GM13977 (cell line): ENCODE data around the gene UCHL1.

Source experiments
- DNase-seq: peaks from one replicate; pipeline ENCODE4 v3.0.0; 2012; ENCODE audit warnings: low spot score
- CTCF ChIP-seq: IDR thresholded peaks from 2 replicates; pipeline ENCODE4 v1.5.1; 2012; ENCODE audit warnings: mild to moderate bottlenecking, control low read depth; ENCODE audit not compliant: insufficient read depth; ENCODE audit errors: extremely low read depth, missing control alignments
- in situ Hi-C: fragments of 300-500 bp; cut with MboI; formaldehyde crosslinking; loops from one replicate; pipeline ENCODE4 v1.12.0; 2022; ENCODE audit warnings: low sequenced_read_pairs, low pct_unique_long_range_greater_than_20kb, mixed read lengths, inconsistent platforms; ENCODE audit not compliant: unreplicated experiment

Gene UCHL1

GRCh38 chr4:41232406-41232805 is 24.3 kb upstream of the UCHL1 start:
- in situ Hi-C loops = no loop called here
- no peak for DNase-seq
- TF ChIP-seq CTCF = peak; percentile 22

GRCh38 chr4:41232856-41233255 is 23.9 kb upstream of the UCHL1 start:
- in situ Hi-C loops = no loop called here
- TF ChIP-seq CTCF = no peak
- no peak for DNase-seq

GRCh38 chr4:41236032-41236431 is 20.7 kb upstream of the UCHL1 start:
- TF ChIP-seq CTCF = no peak
- DNase-seq = no peak
- in situ Hi-C loops = no loop called here

- in situ Hi-C loops = no loop called here
- no peak for TF ChIP-seq CTCF
- DNase-seq = no peak
Observed at GRCh38 chr4:41236508-41236907, 20.2 kb upstream of the UCHL1 start.

- no peak for DNase-seq
- TF ChIP-seq CTCF = no peak
- in situ Hi-C loops = no loop called here
Observed at GRCh38 chr4:41241919-41242318, 14.8 kb upstream of the UCHL1 start.

GRCh38 chr4:41245983-41246382 is 10.7 kb upstream of the UCHL1 start:
- no peak for TF ChIP-seq CTCF
- no peak for DNase-seq
- in situ Hi-C loops = no loop called here

GRCh38 chr4:41256131-41256739 is 493 bp upstream of the UCHL1 start:
- in situ Hi-C loops = no loop called here
- DNase-seq = no peak
- no peak for TF ChIP-seq CTCF
